Measurements from ENCODE around the gene RAPGEF3.

RAPGEF3 gene

GRCh38 chr12:47776471-47777143 is 17.9 kb upstream of the RAPGEF3 start:
- DNase-seq, result no peak

DNA sequence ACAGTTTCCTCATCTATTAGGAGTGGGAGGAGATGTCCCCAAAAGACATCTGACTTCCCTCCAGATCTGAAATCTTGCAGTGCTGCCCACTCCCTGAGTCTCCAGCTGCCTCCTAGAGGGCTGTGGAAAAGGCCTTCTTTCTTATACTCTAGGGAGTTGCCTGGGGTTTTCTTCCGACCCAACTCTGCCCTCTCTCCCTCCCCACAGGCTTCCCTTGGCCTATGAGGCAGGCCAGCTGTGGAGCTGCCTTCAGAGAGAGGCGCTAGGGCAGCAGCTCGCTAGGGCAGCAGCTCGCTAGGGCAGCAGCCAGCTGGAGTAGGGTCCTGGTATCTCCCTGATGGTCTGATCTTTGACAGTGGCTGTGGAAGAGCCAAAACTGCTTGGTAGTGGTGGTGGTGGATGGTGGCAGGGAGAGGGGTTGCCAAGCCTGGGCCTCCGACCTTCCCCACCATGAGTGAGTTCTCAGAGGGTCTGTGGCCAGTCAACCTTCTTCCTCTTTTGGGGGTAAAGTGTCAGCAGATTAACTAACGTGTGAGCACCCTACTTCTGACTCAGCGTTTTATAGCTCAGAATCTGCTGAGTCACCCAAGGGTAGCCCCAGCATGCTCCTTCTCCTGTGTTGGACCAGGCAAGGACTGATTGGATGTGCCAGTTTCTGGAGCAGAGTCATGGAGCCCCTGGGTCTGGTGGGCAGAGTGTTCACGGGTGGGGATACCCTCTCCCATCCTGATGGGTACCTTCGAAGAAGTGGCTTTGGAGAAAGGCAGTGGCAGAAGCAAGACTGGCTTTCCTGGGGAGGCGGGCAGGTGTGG is 16.6 kb upstream of the RAPGEF3 start:
- DNase-seq, result no peak

- no peak for DNase-seq
Measured at GRCh38 chr12:47774663-47775062, 16.0 kb upstream of the RAPGEF3 start.

GRCh38 chr12:47773858-47774580 is 15.3 kb upstream of the RAPGEF3 start:
- DNase-seq, result no peak

- DNase-seq, result no peak
Measured at GRCh38 chr12:47773062-47773857, 14.6 kb upstream of the RAPGEF3 start, which contains the start of gene SLC48A1. Gene SLC48A1 (plus strand): TSS chr12:47773238. CDS start chr12:47773305, 67 bp downstream.

- DNase-seq, result no peak
Measured at GRCh38 chr12:47772738-47773061, 14.0 kb upstream of the RAPGEF3 start.

GRCh38 chr12:47772094-47772660 is 13.5 kb upstream of the RAPGEF3 start:
- DNase-seq, result no peak

DNA sequence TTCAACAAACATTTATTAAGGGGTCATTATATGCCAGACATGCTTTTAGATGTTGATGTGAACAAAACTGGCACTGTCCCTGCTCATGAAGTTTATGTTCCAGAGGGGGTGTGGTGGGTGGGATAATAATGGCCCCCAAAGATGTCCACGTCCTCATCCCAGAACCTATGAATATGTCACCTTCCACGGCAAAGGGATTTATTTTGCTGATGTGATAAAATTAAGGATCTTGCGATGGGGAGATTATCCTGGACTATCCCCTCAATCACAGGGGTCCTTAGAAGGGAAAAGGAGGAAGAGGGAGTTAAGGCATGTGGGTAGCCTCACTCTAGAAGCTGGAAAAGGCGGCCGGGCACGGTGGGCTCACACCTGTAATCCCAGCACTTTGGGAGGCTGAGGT is 12.6 kb upstream of the RAPGEF3 start:
- no peak for DNase-seq

DNA sequence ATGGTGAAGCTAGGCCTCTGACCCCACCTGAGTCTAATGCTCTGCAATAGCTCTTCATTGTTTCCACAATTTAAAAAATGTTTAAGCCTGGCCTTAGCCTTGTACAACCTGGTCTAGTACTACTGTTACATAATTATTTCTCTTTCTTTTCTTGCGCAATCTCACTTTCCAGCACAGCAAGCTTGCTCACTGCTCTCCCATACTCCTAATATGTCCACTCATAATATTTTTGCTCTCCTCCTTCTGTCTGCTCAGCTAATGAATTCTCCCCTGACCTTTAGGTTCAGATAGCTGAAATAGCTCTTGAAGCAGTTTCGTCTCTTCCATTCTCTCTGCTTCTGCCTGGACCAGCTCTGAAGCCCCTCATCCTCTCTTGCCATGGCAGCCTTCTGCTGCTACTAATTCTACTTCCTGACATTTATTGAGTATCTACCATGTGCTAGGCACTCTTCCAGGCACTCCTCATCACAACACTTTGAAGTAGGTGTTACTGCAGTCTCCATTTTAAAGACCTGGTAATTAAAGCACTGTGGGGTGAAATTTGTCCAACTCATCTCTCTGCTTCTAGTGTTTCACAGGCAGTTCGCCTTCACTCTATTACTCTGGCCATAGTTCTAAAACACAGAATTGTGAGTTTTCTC is 11.5 kb upstream of the RAPGEF3 start:
- no peak for DNase-seq

GRCh38 chr12:47769234-47770085 is 10.8 kb upstream of the RAPGEF3 start:
- no peak for DNase-seq

DNA sequence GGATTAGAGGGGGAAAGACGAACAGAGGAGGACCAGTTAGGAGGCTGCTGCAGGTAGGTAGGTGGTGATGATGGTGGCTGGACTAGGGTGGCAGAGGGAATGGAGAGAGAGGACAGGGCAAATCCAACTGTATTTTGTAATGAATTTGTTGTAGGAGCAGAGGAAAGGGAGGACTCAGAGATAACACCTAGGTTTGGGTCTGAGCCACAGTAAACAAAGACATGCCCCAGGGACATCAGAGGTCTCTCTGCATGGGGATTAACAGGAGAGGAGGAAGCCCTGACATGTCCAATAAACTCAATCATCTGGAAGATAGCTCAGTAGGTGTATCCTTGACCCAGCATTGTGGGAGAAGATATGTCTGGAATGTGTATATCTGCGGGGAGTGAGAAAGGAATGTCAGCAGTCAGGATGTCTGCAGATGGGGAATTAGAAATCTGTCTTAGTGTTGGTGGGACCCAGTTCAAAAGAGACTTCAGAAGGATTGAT is 9.7 kb upstream of the RAPGEF3 start:
- no peak for DNase-seq

- DNase-seq, result no peak
Measured at GRCh38 chr12:47767216-47767724, 8.6 kb upstream of the RAPGEF3 start.

GRCh38 chr12:47766502-47767215 is 8.0 kb upstream of the RAPGEF3 start:
- DNase-seq, result no peak

DNA sequence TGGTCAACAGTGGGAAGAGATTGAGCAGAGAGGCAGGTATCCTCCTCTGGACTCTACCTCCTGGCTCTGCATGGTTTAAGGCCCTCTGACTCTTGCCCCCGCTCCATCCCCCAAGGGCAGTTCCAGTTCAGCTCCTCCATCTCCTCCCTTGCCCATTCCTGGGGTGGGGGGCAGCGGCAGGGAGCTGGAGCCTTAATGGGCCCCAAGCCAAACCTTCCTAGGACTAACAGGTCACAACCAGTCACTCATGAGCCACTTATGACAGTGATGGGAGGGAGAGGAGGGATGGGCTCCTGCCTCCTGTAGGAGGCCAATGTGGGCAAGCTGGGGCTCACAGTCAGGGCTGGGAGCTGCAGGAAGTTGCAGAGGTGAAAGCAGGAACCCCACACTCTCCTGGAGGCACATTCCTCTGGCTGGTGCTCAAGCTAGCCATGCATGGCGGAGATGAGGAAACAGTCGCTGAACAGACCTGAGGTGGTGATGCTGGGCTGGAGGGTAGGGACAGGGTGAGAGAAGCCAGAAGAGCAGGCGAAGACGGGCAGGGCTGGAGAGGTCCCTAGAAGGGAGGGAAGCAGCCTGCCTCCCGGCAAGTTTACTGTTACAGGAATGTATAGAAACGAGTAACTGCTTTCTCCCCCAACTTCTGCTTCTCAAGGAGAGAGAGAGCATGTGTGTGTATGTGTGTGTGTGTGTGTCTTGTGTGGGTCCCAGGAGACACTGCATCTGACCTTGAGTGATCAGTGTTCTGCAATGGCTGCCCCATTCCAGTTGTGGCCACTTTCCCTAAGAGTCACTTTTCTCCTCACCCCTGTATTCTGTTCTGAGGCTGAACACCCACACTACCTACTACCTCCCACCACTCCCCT is 5.0 kb upstream of the RAPGEF3 start:
- no peak for DNase-seq

DNA sequence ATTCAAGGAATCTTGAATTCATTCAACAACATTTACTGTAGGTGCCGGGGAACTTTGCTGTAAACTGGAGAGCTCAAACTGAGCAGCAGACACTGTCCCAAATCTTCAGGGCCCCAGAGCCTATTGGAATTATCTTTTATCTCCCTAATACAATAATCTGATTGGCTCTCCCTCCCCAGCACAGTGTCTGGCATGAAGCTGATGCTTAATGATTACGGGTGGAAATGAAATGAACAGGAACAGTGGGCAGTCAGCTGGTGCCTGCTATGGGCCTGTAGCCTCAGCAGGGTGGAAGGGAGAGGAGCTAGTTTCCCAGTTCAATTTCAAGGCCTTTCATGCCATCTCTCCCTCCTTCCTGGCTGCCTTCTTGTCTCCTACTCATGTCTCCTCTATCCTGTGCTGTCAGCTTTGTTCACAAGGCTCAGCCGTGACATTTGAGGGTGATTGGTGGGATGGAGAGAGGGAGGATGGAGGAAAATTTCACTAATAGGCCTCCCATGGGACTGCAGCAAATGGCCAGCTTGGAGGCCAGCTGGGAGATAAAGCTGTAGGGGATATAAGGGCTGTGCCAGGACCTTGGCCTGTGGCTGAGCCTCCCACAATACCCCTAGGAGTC is 4.3 kb upstream of the RAPGEF3 start:
- DNase-seq, result no peak

DNA sequence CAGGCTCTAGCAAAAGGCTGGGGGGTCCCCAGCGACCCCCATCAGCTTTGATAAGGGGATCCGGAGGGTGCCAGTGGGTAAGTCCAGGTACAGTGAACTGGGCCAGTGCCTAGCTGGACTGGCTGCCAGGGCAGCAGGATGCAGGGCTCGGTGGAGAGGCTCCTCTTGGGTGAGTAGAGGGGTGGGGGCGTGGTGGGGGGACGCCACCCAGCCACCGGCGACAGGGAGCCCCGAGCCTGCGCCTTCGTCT is 171 bp downstream of the RAPGEF3 start:
- no peak for DNase-seq

- no peak for DNase-seq
Measured at GRCh38 chr12:47757840-47758583, 668 bp downstream of the RAPGEF3 start.

DNA sequence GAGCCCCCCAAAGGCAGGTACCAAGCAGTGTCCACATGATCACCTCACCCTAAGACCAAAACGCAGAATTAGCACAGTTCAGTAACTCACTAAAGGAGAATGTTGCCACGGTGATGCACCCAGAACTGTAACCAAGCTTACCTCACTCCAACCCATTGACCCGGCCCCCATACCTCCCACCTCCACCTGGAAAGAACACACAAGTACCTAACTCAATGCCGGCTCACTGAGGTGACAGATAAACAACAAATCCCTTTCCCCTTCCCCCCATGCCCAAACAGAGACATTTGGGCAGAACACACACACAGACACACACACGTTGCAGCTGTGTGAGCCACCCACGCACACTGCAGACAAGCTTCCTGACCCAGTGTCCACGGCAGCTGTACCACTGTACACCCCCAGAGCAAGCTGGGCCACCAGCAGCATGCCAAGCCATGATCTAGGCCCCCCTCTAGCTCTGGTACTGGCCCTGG is 1.3 kb downstream of the RAPGEF3 start:
- DNase-seq, result no peak
